Neural cell (in vitro differentiated cells): ENCODE measurements around the gene AKR1B1. TPM values are rescaled to one million over a fixed set of nuclear protein-coding genes. Genes with fewer than 3 reads are reported as not detected.

Experiments used
- H2AFZ ChIP-seq: fragments of 200-600, 300-800 bp; sonication (generic), shearing (Covaris generic); 2 replicates; pipeline ENCODE4 v1.6.0; 2014; ENCODE audit warnings: low read depth, mild to moderate bottlenecking, antibody characterized with exemption, low read length, moderate library complexity
- H3F3A ChIP-seq: fragments of 200-600 bp; shearing (Covaris generic); 2 replicates; pipeline ENCODE4 v1.6.1; 2016; ENCODE audit warnings: mild to moderate bottlenecking, moderate library complexity, mixed read lengths, antibody characterized with exemption, low read length; ENCODE audit not compliant: insufficient read depth, poor library complexity, severe bottlenecking
- H3K27ac ChIP-seq: fragments of 200-600, 300-800 bp; sonication (generic), shearing (Covaris generic); 2 replicates; pipeline ENCODE4 v1.5.1; 2014; ENCODE audit warnings: mild to moderate bottlenecking, low read length, moderate library complexity
- H3K27me3 ChIP-seq: fragments of 300-800, 200-600 bp; sonication (generic), shearing (Covaris generic); 2 replicates; pipeline ENCODE4 v1.6.0; 2014; ENCODE audit warnings: mild to moderate bottlenecking, low read depth, low read length, moderate library complexity; ENCODE audit not compliant: insufficient read depth
- H3K36me3 ChIP-seq: fragments of 300-800, 200-600 bp; sonication (generic), shearing (Covaris generic); 2 replicates; pipeline ENCODE4 v1.5.1; 2014; ENCODE audit warnings: mild to moderate bottlenecking, antibody characterized with exemption, low read length, moderate library complexity; ENCODE audit not compliant: insufficient read depth
- H3K4me2 ChIP-seq: fragments of 300-800, 200-600 bp; sonication (generic), shearing (Covaris generic); 2 replicates; pipeline ENCODE4 v1.6.0; 2014; ENCODE audit warnings: mild to moderate bottlenecking, low read length
- H3K4me3 ChIP-seq: fragments of 300-800, 200-600 bp; sonication (generic), shearing (Covaris generic); 2 replicates; pipeline ENCODE4 v1.5.1; 2014; ENCODE audit warnings: mild to moderate bottlenecking, low read length, moderate library complexity
- H3K79me2 ChIP-seq: fragments of 200-600 bp; shearing (Covaris generic); replicated peaks from 2 replicates; pipeline ENCODE4 v1.6.0; 2014; ENCODE audit warnings: mild to moderate bottlenecking, low read length, moderate library complexity; ENCODE audit not compliant: insufficient read depth
- H3K9ac ChIP-seq: fragments of 300-800, 200-600 bp; sonication (generic), shearing (Covaris generic); 2 replicates; pipeline ENCODE4 v1.6.1; 2016; ENCODE audit warnings: mild to moderate bottlenecking, low read length, mixed read lengths
- H3K9me2 ChIP-seq: fragments of 200-600 bp; shearing (Covaris generic); 2 replicates; pipeline ENCODE4 v1.6.1; 2016; ENCODE audit warnings: mild to moderate bottlenecking, low read length, mixed read lengths; ENCODE audit not compliant: insufficient read depth
- H3K9me3 ChIP-seq: fragments of 200-600, 300-800 bp; sonication (generic), shearing (Covaris generic); 2 replicates; pipeline ENCODE4 v1.6.1; 2016; ENCODE audit warnings: mild to moderate bottlenecking, mixed run types, low read length, moderate library complexity, mixed read lengths
- H4K20me1 ChIP-seq: fragments of 200-600 bp; shearing (Covaris generic); 2 replicates; pipeline ENCODE4 v1.6.1; 2016; ENCODE audit warnings: mild to moderate bottlenecking, mixed run types; ENCODE audit not compliant: insufficient read depth
- CTCF ChIP-seq: fragments of 450-650 bp; IDR thresholded peaks from 2 replicates; pipeline ENCODE4 v1.5.1; 2014; ENCODE audit warnings: antibody characterized with exemption, mild to moderate bottlenecking, moderate library complexity; ENCODE audit not compliant: poor library complexity, severe bottlenecking
- EP300 ChIP-seq: fragments of 450-650 bp; conservative IDR thresholded peaks from 2 replicates; pipeline ENCODE4 v1.6.1; 2014; ENCODE audit warnings: antibody characterized with exemption, mild to moderate bottlenecking, moderate library complexity; ENCODE audit not compliant: poor library complexity, severe bottlenecking
- EZH2 ChIP-seq: fragments of 200-600, 300-800 bp; shearing (Covaris generic), sonication (generic); IDR thresholded peaks from 2 replicates; pipeline ENCODE4 v1.6.1; 2014; ENCODE audit warnings: antibody characterized with exemption, low read length, borderline replicate concordance, mild to moderate bottlenecking; ENCODE audit not compliant: insufficient read depth, poor library complexity, severe bottlenecking
- MXI1 ChIP-seq: fragments of 450-650 bp; conservative IDR thresholded peaks from 2 replicates; pipeline ENCODE4 v1.6.1; 2014; ENCODE audit warnings: antibody characterized with exemption, mild to moderate bottlenecking; ENCODE audit not compliant: poor library complexity, severe bottlenecking
- POLR2AphosphoS5 ChIP-seq: IDR thresholded peaks from 2 replicates; pipeline ENCODE4 v1.6.1; 2012
- RAD21 ChIP-seq: fragments of 450-650 bp; conservative IDR thresholded peaks from 2 replicates; pipeline ENCODE4 v1.6.1; 2014; ENCODE audit warnings: antibody characterized with exemption, mild to moderate bottlenecking, moderate library complexity
- REST ChIP-seq: IDR thresholded peaks from 2 replicates; pipeline ENCODE4 v1.6.1; 2012; ENCODE audit warnings: borderline replicate concordance
- SMC3 ChIP-seq: fragments of 450-650 bp; conservative IDR thresholded peaks from 2 replicates; pipeline ENCODE4 v1.6.1; 2014; ENCODE audit warnings: antibody characterized with exemption, mild to moderate bottlenecking, moderate library complexity; ENCODE audit not compliant: poor library complexity
- TAF1 ChIP-seq: IDR thresholded peaks from 2 replicates; pipeline ENCODE4 v1.6.1; 2012; ENCODE audit warnings: low read depth
- polyA plus RNA-seq: library from polyadenylated mRNA; depleted of rRNA; stranded (reverse); fragments of >200 nt; gene quantifications from 2 replicates; pipeline ENCODE4 v1.2.3, GENCODE V29; 2014

AKR1B1 gene
- polyA plus RNA-seq, 1 donor from 2014 or later, result 202 TPM

GRCh38 chr7:134472572-134473244 lies 13.8 kb upstream of the AKR1B1 start:
- no peak overlapping the region for H3K4me2 ChIP-seq
- H3K9ac ChIP-seq, result no peak overlapping the region
- H3K9me2 ChIP-seq, result no peaks in the 10 kb centered on the region
- no peak overlapping the region for H3K27ac ChIP-seq
- H4K20me1 ChIP-seq, result no peaks in the 10 kb centered on the region
- H3K9me3 ChIP-seq, result no peaks in the 10 kb centered on the region
- TF ChIP-seq SMC3 (no peak), EZH2 (no peak), REST (no peak), TAF1 (no peak), MXI1 (no peak), POLR2AphosphoS5 (no peak), CTCF (no peak), EP300 (no peak), RAD21 (no peak)
- H3F3A ChIP-seq, result no peaks in the 10 kb centered on the region
- H3K27me3 ChIP-seq, result no peaks in the 10 kb centered on the region
- H3K36me3 ChIP-seq, result no peaks in the 10 kb centered on the region
- no peak overlapping the region for H2AFZ ChIP-seq
- no peak overlapping the region for H3K4me3 ChIP-seq
- no peaks in the 10 kb centered on the region for H3K79me2 ChIP-seq

- Histone ChIP-seq H3K9me2 (no peaks in the 10 kb centered on the region), H3K36me3 (no peaks in the 10 kb centered on the region), H3K27me3 (no peaks in the 10 kb centered on the region), H3K9ac (no peak overlapping the region), H3K4me2 (no peak overlapping the region), H4K20me1 (no peaks in the 10 kb centered on the region), H3K27ac (no peak overlapping the region), H2AFZ (no peak overlapping the region), H3K79me2 (no peaks in the 10 kb centered on the region), H3F3A (no peaks in the 10 kb centered on the region), H3K9me3 (no peaks in the 10 kb centered on the region), H3K4me3 (no peak overlapping the region)
- TF ChIP-seq REST (no peak), EP300 (no peak)
Observed at GRCh38 chr7:134470864-134471263, 12.0 kb upstream of the AKR1B1 start.
